HG02852 (cell line): ENCODE data around the gene ENTHD1.

Experiments used
- ATAC-seq: cut with Tn5 transposase; IDR thresholded peaks from one replicate; pipeline ENCODE4 v1.9.1; 2021; ENCODE audit warnings: mild to moderate bottlenecking, moderate library complexity; ENCODE audit not compliant: unreplicated experiment

The ENTHD1 gene

DNA sequence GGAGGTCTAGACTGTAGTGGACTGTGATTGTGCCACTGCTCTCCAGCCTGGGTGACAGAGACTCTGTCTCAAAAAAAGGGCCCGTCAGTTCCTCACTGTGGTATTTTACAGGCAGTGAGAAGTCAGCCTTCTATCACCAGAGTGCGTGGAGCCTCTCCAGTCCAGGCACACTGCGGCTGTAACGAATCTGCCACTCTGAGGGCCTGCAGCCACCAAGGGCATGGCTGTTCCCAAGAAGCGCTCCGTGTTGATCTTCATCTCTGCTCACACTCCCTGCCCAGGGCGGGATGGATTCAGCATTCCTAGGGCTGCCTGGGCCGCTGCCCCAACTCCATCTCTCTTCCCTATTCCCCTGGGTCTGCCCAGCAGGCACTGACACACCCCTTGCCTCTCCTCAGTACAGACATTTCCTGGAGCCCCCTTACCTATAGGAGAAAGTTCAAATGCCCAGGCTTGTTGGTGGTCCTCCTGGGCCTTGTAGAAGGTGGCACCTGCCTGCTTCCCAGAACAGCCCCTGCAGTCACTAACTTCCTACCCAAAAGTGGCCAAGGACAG, 174.6 kb downstream of the ENTHD1 start:
- no peak for ATAC-seq

DNA sequence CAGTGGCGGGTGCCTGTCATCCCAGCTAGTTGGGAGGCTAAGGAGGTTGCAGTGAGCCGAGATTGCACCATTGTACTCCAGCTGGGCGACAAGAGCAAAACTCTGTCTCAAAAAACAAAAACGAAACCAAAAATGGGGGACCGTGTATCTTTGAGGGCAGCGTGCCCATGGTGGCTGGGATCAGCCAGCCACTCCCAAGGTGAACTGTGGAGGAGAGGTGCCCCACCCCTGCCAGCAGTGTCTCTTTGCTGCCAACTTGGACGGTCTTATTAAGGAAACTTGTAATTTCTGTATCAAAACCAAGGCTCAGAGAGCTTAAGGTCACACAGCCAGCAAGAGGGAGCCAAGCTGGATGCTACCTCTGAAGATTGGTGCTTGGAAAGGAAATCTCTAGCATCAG, 175.4 kb downstream of the ENTHD1 start:
- no peak for ATAC-seq

- ATAC-seq: no peak
Measured at GRCh38 chr22:39717099-39717498, 176.5 kb downstream of the ENTHD1 start.

- ATAC-seq: no peak
Measured at GRCh38 chr22:39716534-39716933, 177.0 kb downstream of the ENTHD1 start.

DNA sequence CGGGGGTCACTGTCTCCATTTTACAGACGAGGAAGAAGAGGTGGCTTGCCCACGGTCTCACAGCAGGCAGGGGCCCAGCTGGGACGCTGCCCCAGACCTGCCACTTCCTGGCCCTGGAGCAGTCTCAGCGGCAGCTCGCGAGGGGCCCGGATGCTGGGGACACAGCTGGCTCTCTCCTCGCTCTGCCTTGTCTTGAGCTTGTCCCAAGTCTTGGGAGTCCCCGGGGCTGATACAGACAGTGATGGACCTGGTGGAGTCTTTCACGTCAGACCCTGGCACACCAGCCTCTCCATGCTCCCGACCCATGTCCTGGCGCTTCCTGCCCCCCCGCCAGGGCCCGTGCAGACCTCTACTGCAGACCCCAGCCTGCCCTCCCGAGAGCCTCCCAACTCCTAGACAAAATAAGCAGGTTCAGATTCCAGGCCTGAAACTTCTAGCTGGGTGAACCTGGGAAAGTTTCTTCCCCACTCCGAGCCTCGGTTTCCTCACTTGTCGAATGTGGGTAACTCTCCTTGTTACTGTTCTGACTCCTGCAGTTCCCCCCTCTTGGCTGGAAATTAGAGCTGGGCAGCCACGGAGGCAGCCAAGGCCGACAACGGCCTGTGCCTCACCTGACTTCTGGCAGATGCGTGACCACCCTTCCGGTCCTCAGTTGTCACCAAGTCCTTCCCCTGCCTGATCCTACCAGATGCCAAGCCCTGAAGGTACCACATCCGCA, 177.6 kb downstream of the ENTHD1 start:
- ATAC-seq: no peak

- ATAC-seq: no peak
Measured at GRCh38 chr22:39714321-39714720, 179.2 kb downstream of the ENTHD1 start.

GRCh38 chr22:39713799-39714290, 179.7 kb downstream of the ENTHD1 start:
- ATAC-seq: no peak

- ATAC-seq: no peak
Measured at GRCh38 chr22:39712751-39713525, 180.6 kb downstream of the ENTHD1 start.

DNA sequence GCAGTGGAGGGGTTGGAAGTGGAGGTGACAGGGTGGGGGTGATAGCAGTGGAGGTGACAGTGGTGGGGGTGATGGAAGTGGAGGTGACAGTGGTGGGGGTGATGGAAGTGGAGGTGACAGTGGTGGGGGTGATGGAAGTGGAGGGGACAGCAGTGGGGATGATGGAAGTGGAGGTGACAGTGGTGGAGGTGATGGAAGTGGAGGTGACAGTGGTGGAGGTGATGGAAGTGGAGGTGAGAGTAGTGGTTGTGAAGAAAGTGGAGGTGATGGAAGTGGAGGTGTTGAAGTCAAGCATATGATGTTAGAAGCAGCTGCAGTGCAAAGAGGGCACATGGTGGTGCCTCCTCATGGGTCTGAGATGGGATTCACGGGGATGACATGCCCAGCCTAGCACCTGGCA, 181.5 kb downstream of the ENTHD1 start:
- no peak for ATAC-seq

GRCh38 chr22:39710380-39711150, 183.0 kb downstream of the ENTHD1 start:
- no peak for ATAC-seq

- no peak for ATAC-seq
Measured at GRCh38 chr22:39707816-39708215, 185.7 kb downstream of the ENTHD1 start.

DNA sequence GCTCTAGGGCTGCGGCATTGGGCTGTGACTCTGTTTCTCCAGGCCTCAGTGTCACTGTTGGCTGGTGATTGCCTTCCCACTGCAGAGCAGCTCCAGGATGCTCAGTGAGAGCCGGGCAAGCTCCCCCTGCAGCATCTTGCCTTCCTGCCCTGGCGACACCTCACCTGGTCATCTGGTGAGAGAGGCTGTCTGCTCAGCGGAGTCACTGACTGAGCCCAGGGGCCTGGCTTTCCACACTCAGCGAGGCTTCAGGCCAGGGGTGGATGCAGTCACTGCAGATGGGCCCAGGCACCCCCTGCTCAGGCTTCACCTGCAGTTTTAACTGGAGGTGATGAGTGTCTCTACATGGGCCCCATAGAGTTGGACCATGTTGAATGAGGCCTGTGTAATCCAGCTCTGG, 186.2 kb downstream of the ENTHD1 start:
- no peak for ATAC-seq

DNA sequence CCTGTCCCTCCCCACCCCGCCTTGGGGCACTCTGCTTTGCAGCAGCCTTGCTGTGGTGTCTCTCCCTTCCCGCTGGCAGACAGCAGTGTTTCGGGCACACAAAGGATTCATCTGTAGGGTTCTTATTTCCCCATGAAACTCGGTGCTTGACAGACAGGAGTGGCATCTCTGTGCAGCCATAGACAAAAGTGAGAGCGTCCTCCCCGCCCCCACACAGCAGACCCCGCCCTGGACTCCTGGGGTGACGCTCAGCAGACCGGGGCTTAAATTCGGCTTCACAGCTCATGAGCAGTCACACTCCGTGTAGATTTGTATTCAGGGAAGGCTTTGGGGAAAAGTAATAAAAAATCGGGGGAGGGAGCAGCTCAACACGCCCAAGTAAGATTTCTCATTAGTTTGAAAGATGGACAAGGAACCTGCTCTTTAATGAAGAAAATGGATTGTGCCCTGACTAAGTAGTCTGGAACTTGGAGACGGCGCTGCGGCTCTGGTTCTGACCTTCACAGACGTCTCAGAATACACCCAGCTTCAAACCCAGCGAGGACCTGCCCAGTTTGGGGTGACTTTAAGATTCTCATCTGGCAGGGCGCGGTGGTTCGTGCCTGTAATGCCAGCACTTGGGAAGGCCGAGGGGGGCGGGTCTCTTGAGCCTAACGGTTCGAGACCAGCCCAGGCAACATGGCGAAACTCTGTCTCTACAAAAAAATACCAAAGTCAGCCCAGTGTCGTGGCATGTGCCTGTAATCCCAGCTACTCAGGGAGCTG, 187.0 kb downstream of the ENTHD1 start:
- ATAC-seq: no peak

DNA sequence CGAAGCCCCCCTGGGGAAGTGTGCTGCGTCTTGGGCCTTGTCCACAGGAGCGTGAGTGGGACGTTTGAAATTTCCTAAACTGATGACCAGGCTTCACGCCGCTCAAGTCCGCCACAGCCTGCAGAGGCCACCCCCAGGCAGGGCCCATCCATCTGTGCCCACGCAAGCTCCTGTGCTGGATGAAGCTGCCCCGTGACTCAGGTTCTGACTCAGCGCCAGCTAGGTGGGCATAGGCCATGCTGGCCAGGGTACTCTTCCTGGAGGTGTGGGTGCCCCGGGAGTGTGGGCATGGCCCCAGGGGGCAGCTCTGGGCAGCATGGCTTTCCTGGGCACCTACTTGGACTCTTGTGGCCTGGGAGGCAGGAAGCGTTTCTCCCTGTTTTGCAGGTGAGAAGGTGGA, 188.2 kb downstream of the ENTHD1 start:
- ATAC-seq: no peak

DNA sequence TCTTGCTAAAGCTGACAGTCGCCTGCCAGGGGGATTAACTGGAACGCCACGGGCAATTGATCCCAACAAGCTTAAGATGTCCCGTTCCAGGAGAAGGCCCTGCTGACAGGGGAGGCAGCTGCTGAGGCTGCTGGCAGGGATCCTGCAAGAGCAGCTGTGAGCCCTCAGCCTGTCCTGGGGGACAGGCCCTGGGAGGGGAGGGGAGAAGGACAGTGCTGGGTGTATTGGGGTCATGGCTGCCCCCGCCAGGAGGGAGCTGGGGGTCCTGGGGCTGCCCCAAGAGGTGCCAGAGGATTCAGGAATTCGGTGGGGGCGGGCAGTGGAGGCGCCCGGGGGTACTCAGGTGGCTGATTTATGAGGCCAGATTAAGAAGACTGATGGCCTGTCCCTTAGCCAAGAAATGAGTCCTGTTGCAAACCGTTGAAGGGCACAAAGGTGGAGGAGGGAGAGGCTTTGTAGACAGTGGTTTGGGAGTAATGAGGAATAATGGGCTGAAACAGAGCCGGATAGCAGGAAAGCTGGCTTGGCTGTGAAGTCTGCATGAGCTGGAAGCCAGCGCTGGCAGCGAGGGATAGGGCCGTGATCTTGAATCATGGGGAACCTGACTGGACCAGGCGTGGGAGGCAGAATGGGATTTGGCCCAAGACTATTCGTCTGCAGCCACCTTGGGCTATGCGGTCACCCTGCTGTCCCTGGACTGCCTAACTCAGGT, 189.5 kb downstream of the ENTHD1 start:
- no peak for ATAC-seq

GRCh38 chr22:39703091-39703490, 190.5 kb downstream of the ENTHD1 start:
- no peak for ATAC-seq

DNA sequence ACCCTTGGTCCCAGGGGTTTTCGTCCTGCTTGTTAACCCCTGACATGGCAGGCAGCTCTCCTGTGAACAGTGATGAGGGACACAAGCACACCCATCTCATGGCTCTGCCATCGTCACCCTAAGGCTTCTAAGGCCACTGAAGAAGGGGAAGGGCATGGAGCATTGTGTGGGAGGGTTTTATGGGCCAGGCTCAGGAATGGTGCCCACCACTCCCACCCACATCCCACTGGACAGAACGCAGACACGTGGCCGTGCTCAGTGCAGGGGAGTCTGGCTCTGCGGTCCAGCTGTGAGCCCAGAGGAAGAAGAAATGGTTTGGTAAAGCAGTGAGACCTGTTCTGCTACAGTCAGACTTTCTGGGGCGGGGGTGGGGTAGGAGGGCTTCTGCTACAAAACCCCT, 193.0 kb downstream of the ENTHD1 start:
- ATAC-seq: no peak

GRCh38 chr22:39699631-39700360, 193.8 kb downstream of the ENTHD1 start:
- ATAC-seq: no peak

DNA sequence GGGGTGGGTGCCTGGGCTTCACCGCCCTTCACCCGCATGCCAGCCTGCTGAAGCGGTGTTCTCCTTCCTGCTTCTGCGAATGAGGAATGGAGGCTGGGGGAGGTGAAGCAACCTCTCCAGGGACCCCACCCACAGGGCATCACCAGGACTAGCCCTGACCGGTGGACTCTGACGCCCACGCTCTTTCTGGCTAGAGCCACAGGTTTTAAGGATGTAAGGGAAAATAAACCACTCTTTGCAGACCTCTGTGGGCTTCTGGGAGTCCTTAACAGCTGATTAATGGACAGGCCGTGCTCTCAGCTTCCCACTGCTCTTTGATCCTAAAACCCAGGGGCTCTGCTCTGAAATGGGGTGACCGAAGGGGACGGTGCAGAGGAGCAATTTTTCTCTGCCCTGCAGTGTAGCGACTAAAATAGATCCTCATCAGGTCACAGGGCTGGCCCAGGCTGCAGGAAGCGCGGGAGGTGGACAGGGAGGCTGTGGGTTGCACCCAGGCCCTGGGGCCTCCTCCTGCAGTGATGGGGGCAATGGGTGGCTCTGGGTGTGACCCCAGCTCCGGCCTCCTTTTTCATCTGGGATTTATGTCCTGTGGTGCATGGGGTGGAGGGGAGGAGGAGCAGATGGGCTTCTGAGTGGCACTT, 195.7 kb downstream of the ENTHD1 start:
- ATAC-seq: no peak
